ENCODE data around the gene CD99L2. TPM values are rescaled to one million over a fixed set of nuclear protein-coding genes. Genes with fewer than 3 reads are reported as not detected.
A peak's percentile ranks its signal among the peaks of the same experiment; 100 is the strongest.

CD99L2 gene, protein sequence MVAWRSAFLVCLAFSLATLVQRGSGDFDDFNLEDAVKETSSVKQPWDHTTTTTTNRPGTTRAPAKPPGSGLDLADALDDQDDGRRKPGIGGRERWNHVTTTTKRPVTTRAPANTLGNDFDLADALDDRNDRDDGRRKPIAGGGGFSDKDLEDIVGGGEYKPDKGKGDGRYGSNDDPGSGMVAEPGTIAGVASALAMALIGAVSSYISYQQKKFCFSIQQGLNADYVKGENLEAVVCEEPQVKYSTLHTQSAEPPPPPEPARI
- 90.8 TPM for total RNA-seq
- long read RNA-seq, transcript CD99L2-206 (9 exons, 988 nt), result minor isoform, 13 of 144 reads
- long read RNA-seq, transcript CD99L2-203 (11 exons, 3,604 nt), result major isoform, 60 of 144 reads
- long read RNA-seq, partial matches to known transcripts, result 16 of 144 reads
- long read RNA-seq, other reads (novel, unspliced or antisense), result 55 of 144 reads

DNA sequence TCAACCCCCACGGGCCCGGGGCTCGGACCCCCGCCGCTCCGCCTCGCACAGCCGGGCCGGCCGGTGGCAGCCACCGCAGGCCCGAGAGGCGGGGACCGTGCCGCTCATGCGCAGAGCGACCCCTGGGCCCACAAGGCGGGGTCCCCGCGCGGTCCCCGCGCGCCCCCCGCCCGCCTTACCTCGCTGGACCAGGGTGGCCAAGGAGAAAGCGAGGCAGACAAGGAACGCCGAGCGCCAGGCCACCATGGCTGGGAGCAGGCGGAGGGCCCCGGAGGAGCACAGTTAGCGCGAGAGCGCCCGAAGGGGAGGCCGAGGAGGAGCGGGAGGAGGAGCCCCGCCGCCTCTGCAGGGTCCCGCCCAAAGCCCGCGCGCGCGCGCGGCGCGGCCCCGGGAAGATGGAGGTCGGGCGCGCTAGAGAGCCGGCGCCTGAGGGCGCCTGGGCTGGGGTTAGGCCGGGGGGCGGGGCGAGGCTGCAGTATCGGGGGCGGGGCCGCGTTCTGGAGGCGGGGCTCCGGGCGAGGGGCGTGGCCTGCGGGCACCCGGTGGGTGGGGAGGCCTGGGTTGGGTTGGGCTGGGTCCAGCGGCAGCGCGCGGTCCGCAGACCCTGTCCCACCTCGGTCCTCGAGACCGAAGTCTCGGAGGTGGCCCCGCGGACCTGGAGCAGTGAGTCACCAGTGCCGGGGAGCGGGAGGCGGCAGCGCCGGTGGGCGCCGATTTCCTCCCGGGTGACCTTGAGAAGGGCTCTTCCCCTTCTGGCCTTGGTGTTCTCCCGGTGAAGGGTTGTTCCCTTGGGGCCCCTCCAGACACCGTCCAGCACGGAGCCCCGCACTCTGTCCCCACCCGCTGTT, at the start of gene CD99L2:
Gene CD99L2 (minus strand): TSS at position 326 of the 848 bp plus-strand sequence. CDS start 80 bp downstream, at position 246.
- peak; percentile 95 for DNase-seq (ENCODE audit: low spot score)
- intact Hi-C loops (cut with DNase I), result loop anchor here (5.0 to 10.0 kb wide), 2 partner anchors 86 to 126 kb away; partner anchors contain the start of gene HMGB3

DNA sequence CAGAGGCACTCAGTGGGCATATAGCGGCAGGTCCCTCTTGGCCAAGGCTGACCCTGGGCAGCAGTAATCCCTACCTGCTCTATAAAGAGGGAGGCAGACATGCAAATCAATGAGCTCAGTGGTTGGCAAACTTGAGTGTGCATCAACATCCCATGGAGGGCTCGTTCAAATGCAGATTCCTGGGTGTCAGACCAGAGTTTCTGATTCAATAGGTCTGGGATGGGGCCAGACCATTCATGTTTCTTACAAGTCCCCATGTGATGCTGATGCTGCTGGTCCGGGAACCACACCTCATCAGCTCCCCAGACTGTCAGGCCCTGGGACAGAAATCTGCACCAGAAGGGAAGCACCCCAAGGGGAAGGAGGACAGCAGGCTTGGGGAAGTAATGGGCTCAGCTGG, 45.8 kb upstream of the CD99L2 start:
- DNase-seq (ENCODE audit: low spot score), result no peak
- intact Hi-C loops (cut with DNase I), result no loop called here

DNA sequence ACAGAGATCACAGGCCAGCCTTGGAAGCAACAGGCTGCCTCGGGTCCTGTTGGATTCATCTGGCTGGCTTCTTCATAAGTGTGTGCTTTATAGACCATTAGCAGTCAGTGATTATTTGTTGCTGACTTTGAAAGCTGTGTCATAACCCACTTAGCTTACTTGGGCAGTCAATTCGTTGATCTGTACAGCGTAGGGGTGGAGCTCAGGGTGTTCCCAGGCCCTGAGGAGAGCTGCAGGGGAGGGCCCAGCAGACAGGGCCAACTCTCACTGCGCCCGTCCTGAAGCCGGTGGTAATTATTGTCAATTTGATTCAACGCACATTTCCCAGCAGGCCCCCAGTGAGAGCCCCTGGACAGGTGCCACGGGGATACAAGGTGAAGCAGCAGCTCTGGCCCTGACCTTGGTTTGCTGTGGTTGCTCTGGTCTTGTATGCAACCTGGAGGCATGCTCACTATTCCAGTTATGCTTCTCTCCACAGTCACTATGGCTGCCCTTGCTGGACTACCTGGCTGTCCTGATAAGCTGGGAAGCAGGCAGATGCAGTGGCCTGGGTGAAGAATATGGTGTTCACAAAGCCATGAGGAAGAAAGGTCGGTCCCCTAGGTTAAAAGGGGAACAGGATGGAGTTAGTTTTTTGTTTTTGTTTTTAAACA, 44.6 kb upstream of the CD99L2 start:
- intact Hi-C loops (cut with DNase I), result no loop called here
- DNase-seq (ENCODE audit: low spot score), result no peak

DNA sequence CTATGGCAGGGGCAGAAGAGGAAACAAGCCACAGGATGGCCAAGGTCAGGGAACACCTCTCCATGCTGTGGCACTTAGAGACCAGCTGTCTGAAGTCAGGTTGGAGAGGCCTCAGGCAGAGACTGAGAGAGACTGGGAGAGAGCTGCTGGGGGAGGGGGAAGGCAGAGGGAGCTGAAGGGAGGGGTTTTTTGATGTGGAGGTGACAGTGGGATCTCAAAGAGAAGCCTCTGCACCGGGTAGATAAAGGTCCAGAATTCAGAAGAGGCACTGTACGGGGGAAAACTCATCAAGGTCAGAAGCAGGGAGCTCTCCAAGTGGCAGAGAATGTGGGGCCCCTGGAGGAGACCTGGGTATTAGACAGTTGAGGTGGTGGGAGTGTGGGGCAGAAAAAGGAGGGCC, 43.1 kb upstream of the CD99L2 start:
- DNase-seq (ENCODE audit: low spot score), result no peak
- intact Hi-C loops (cut with DNase I), result no loop called here

DNA sequence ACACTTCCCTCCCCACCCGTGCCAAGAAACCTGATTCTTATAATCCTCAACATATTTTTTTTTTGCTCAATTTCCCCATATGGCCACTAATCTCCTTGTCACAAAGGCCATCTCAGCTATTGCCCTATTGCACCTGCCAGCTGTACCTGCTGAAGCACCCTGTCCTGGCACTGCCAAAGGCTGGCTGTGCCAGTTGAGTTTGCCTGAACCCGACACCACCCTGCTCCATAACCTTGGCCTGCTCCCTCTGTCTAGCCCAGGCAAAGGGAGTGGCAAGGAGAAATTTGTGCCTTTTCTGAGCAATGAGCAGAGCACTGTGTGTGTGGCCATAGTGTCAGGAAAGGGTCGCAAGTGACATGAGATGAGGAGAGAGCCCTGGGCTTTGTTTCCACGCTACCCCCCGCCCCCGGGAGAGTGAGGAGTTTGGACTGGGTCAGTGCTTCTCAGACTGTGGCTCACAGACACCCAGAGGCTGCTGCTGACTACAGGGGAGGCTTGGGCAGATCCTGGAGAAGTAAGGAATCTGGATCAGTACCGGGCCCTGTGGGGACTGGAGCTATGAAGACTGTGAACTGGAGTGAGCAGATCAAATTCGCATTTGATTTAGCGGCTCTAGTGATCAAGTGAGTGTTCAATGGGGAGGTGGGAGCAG, 42.5 kb upstream of the CD99L2 start:
- no peak for DNase-seq (ENCODE audit: low spot score)
- intact Hi-C loops (cut with DNase I), result no loop called here

DNA sequence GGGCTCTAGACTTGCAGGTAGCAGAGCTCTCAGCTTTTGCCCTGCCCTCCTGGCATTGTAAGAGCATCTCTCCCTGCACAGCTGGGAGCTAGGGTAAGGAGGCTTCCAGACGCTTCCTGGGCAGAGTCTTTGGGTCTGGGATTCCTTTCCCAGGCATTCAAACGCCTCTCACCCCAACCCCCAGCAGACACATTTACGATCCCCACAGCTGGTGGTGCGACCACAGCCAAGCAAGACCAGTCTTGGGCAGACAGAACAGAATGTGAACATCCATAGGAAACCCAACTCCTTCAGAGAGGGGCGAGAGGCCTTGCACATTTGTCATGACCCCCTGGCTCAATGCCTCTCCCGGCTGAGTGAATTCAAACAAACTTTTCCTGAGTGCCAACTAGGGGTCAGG, 38.1 kb upstream of the CD99L2 start:
- no peak for DNase-seq (ENCODE audit: low spot score)
- intact Hi-C loops (cut with DNase I), result no loop called here

DNA sequence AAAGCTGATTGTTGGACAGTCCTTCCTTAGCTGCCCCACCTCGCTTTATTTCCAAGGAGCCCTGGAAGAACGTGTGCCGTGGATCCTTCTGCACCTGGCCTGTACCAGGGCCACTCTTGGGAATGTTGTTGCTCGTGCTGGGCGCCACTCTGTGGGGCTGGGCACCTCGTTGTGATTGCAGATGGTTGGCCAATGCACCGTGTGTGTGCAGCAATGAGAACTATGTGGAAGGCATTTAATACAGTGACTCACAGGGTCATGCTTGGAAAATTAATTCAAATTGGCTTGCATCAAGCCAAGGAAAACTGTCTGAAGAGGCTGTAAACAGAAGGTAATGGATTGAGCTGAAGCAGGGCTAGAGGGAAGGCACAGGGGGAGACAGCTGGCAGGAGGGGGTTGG, 37.0 kb upstream of the CD99L2 start:
- DNase-seq (ENCODE audit: low spot score), result no peak
- intact Hi-C loops (cut with DNase I), result no loop called here

DNA sequence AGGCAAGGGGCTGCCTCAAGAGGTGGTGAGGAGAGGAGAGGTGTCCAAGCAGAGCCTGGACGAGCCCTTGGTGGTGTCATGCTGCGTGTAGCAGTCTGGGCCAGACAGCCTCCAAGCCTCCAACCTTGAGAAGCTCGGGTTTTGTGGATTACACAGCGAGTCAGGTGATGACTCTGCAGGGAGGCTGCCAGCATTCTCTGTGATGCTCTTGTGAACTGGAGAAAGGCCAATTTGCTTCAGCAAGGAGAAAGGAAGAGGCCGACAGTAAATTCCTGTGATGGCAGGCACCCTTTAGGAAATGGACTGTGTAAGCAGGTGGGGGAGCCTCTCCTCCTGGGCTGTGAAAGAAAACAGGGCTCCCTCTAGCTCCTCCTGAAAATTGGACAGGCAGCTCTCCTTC, 36.0 kb upstream of the CD99L2 start:
- no peak for DNase-seq (ENCODE audit: low spot score)
- intact Hi-C loops (cut with DNase I), result no loop called here

DNA sequence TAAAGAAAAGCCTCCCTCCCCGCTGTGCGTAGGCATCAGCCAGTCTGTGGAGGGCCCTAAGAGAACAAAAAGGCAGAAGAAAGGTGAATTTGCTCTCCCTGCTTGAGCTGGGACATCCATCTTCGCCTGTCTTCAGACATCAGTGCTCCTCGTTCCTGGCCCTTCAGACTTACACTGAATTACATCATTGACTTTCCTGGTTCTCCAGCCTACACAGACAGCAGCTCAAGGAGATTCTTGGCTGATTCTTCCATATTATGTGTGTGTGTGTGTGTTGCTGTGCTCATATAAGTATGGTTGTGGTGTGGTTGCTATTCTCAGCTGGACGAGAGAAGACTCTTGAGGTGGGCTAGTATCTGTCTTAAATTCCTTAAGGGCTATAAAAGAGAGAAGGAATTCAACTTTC, 35.5 kb upstream of the CD99L2 start:
- intact Hi-C loops (cut with DNase I), result no loop called here

DNA sequence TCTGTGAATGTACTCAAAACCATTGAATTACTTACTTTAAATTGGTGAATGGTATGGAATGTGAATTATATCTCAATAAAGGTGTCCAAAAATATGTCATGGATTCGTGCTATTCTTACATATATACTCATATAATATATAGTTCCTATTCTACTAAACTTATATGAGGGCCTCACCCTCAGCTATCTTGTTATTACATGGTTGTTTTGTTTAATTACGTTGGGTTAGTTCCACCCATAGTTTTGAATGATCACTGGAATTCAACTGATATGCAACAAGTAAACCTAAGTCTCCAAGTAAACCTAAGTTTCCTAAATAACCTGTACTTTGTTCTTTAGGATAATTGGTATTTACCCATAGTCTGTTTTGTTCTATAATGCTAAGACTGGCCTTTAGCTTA, 30.6 kb upstream of the CD99L2 start:
- no peak for DNase-seq (ENCODE audit: low spot score)
- intact Hi-C loops (cut with DNase I), result no loop called here

More for the DNA sequence above, 35.5 kb upstream of the CD99L2 start:
- DNase-seq (ENCODE audit: low spot score), result no peak

DNA sequence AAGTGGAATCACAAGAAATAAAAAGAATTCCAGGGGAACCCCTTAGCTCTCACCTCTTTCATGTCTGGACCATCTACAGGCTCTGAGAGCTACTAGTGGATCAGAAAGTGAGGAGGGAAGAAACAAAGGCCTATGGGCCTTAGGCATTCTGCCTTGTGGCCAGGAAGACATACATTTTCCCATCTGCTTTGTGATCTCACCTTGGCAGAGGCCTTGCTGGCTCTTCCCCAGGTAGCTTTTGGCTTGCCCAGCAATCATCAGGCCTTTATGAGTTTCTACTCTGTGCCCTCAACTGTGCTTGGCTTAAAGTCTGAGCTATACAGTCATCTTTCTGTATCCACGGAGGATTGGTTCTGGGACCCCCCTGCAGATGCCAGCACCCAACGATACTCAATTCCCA, 28.3 kb upstream of the CD99L2 start:
- intact Hi-C loops (cut with DNase I), result no loop called here
- DNase-seq (ENCODE audit: low spot score), result no peak

DNA sequence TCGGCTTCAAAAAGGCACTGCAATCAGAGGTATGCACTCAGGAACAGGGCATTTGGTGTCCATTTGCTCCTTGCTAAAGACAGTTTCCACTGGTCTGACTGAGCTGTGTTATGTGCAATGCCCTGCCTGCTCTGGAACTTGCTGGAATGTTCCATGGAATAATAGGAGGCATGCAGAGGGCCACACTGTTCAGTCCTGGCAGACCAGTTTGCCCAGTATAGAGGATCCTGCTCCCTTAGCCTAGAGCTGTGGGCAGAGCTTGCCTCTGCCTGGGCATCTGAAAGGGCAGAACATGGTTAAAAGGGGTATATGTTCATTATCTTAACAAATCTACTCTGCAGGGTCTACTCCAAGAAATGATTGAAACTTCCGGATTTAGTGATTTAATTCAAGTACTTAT, 27.8 kb upstream of the CD99L2 start:
- intact Hi-C loops (cut with DNase I), result no loop called here
- no peak for DNase-seq (ENCODE audit: low spot score)

DNA sequence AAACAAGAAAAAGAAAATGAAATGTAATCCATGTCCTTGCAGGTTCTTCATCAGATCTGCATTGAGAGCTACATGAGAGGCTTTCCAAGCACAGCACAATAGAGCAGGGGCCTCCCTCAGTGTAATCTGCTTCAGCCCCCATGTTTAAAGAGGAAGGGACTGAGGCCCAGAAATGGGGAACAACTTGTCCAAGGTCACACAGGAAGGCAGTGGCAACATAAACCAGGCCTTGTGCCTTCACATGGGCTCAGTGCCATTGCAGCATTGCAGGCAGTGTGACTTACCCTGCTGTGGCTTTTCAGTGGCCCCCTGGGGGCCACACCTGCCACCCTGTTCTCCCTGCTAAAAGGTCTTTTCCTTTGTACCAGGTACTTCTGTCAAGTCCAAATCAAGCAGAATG, 20.9 kb upstream of the CD99L2 start:
- intact Hi-C loops (cut with DNase I), result no loop called here
- DNase-seq (ENCODE audit: low spot score), result peak; percentile 47

DNA sequence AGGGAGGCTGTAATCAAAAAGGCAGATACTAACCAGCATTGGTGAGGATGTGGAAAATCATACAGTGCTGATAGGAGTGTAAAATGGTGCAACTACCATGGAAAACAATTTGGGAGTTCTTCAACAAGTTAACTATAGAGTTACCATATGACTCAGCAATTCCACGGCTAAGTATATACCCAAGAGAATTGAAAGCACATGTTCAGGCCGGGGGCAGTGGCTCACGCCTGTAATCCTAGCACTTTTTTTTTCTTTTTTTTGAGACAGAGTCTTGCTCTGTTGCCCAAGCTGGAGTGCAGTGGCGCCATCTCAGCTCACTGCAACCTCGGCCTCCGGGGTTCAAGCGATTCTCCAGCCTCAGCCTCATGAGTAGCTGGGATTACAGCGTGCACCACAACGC, 15.0 kb upstream of the CD99L2 start:
- intact Hi-C loops (cut with DNase I), result no loop called here
- DNase-seq (ENCODE audit: low spot score), result no peak

DNA sequence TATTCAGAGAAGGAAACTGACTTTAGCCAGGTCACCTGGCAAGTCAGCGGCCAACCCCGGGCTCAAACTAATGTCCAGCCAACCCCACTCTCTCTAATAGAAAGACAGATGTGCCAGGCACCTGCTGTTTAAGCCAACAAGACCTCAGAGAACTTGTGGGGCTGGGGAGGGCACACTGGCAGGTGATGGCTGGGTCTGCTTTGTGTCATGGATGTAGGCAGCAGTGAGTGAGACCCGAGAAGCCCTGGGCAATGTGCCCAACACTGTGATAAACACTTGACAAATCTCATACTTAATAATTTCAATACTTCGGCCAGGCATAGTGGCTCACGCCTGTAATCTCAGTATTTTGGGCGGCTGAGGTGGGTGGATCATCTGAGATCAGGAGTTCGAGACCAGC, 9.0 kb upstream of the CD99L2 start:
- DNase-seq (ENCODE audit: low spot score), result peak; percentile 78
- intact Hi-C loops (cut with DNase I), result no loop called here

DNA sequence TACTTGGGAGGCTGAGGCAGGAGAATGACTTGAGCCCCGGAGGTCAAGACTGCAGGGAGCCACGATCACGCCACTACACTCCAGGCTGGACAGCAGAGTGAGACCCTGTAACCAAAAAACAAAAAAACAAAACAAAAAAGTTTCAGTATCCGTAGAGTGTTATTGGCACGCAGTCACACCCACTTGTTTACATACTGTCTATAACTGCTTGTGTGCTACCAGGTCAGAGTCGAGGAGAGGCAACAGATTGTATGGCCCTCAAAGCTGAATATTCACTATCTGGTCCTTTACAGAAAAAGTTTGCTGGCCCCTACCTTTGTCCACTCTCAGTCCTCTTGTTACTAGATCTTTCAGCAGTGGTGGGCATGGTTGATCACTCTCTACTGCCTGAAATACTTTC, 8.2 kb upstream of the CD99L2 start:
- no peak for DNase-seq (ENCODE audit: low spot score)
- intact Hi-C loops (cut with DNase I), result no loop called here

DNA sequence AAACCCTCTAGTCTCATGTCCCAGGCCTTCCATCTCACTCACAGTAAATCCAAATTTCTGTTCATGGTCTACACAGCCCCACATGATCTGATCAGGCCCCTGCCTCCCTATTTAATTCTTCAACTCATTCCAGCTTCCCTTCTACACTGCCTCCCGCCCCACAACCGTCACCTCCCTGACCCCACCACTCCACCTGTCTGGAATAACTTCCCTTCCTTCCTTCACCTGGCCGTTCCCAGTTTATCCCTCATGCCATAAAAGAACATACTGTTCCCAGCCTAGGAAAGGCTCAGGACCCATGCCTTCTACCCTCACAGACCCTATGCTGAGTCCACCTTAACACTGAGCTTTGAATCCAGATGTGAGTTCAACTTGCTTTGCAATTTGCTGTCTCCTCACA, 6.8 kb upstream of the CD99L2 start:
- DNase-seq (ENCODE audit: low spot score), result no peak
- intact Hi-C loops (cut with DNase I), result no loop called here

DNA sequence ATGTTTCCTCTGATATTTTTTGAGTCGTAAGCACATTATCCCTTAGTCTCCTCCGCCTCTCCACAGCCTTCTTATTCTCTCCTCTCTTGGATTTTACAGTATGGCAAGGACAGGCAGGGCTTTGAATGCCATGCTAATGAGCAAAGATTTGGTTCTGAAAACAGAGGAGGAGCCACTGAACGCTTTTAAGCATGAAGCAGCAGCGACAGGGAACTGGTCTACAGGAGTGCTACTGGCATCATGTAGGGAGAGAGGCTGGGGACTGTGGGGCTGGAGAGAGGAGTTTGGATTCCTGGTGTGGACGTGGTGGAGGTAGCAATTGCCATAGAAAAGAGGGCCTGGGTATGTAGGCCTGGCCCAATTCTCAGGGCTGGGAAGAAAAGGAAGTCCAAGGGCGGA, 4.6 kb upstream of the CD99L2 start:
- intact Hi-C loops (cut with DNase I), result no loop called here
- peak; percentile 44 for DNase-seq (ENCODE audit: low spot score)

DNA sequence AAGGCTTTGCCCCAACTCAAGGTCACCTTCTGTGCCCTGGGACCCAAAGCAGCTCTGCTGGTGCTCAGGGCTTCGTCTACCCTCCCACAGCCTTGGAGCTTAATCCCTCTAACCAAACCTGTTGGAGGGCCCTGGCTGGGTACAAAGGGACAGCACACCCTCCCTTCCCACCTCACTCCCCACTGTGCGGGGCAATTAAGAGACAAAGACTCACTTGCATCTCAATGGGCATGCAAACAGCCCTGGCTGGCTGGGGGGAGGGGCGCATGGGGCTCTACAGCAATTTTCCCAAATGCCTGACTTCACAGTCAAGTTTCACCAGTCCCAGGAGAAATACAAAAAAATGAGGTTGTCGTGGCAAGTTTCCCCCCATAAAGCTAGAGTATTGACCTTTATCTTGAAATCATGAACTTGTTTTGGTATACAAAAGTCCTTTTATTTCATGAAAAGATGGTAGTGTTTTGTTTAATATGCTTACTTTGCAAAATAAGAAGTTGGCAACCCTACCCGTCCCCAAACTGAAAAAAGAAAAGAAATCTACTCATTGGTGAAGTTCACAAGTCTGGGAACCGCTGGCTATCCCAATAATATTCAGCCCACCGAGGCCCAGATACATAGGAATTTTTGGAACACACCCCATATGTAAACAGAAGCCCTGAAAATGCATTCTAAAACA, 4.1 kb upstream of the CD99L2 start:
- intact Hi-C loops (cut with DNase I), result no loop called here
- DNase-seq (ENCODE audit: low spot score), result no peak

Data from cardiac septum (tissue), 1 donor.